Stimulated activated naive CD4-positive, alpha-beta T cell treated with Interleukin-2 at 50 U/mL for 16 hours (primary cell): ENCODE data around the gene SPON2.
"Not testable (repeated sequence)": the region's sequence is repeated elsewhere in the genome, so short reads cannot be mapped to it uniquely, and the experiment has no call there.

ENCODE experiments used
- DNase-seq: peaks from one replicate; lab custom pipeline; 2025; lab: John Stamatoyannopoulos, UW

SPON2 gene

DNA sequence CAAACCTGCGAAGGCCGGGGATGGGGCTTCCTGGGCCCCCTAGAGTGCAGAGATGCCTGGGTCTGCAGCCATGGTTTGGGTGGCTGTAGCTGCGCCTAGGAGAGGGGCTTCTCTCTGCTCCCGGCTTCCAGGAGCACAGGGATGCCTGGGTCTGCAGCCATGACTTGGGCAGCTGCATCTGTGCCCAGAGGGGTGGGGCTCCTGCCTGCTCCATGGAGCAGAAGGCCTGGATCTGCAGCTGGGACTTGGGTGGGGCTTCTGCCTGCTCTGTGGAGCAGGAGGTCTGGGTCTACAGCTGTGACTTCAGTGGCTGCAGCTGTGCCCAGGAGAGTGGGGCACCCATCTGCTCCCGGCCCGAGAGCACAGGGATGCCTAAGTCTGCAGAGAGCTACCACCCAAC lies 20.8 kb downstream of the SPON2 start:
- DNase-seq, result no peak

DNA sequence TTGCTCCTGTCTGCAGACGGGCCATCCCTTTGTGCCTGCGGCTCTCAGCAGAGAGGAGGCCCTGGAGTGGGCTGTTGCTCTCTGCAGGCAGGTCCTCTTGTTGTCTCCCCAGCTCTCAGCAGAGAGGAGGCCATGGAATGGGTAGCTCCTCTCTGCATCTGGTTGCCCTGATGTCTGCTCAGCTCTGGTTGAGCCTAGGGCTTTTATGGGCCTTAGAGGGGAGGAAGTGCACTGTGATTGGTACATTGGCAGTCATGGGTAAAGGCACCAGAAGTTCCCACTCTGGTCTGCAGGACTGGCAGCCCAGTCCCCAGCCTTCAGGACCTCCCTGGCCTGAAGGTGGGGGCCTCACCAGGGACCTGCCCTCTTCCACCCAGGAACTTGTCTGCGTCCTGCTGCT lies 21.5 kb downstream of the SPON2 start:
- no peak for DNase-seq

DNA sequence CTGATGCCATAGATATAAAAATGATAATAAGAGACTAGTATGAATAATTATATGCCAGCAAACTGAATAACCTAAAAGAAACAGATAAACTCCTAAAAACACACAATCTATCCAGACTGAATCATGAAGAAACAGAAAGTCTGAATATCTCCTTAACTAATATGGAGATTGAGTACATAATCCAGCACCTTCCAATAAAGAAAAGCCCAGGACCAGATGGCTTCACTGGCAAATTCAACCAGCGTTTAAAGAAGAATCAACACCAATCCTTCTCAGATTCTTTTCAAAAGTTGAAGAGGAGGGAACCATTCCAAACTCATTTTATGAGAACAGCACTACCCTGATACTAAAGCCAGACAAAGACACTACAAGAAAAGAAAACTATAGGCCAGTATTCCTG lies 32.5 kb downstream of the SPON2 start:
- no peak for DNase-seq

DNA sequence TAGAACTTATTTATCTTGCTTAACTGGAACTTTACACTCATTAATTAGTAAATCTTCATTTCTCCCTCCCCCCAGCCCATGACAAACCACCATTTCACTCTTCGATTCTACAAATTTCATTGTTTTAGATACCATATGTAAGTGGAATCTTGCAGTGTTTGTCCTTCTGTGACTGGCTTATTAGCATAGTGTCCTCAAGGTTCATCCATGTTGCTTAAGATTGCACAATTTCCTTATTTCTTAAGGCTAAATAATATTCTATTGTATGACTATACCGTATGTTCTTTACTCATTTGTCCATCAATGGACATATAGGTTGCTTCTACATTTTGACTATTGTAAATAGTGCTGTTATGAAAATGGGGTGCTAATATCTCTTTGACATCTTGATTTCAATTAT lies 34.5 kb downstream of the SPON2 start:
- DNase-seq, result no peak

DNA sequence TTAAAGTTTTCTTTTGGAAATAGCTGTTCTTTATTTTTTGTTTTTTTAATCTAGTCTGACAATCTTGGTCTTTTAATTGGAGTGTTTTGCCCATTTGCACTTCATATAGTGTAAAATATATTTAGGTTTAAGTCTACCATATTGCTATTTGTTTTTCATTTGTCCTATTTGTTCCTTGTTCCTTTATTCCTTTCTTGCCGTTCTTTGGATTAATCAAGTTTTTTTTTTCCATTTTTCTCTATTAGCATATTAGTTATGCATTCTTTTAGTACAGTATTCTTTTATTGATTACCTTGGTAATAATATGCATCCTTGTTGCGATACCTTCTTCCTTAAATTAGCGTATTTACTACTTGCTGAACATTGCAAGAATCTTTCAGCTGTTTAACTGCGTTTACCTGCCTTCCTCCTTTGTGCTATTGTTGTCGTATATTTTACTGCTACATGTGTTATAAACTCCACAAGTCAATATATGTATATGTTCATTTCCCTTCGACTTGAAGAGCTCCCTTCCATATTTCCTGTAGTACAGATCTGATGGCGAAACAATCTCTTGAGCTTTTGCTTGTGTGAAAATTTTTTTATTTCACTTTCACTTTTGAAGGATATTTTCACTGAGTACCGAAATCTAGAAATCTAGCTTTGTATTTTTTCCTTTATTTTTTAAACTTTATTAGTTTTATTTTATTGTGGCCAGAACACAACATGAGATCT lies 35.2 kb downstream of the SPON2 start:
- no peak for DNase-seq

DNA sequence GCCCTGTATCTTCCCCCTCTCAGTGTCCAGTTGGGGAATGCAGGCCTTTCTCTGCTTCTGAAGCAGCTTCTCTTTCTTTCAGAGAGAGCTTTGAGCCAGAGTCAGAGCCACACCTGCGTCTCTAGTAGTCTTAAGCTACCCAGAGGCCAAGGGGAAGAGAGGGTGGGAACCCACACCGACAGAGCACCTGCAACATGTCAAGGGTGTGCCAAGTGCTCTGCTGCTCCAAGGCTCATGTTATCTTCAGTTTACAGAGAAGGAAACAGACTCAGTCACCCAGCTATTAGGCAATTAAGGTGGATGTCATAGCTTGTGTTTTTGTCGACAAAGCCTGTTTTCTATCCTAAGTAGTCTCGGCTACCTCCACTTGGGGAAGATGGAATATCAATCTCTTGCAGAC lies 36.3 kb downstream of the SPON2 start:
- DNase-seq, result no peak

DNA sequence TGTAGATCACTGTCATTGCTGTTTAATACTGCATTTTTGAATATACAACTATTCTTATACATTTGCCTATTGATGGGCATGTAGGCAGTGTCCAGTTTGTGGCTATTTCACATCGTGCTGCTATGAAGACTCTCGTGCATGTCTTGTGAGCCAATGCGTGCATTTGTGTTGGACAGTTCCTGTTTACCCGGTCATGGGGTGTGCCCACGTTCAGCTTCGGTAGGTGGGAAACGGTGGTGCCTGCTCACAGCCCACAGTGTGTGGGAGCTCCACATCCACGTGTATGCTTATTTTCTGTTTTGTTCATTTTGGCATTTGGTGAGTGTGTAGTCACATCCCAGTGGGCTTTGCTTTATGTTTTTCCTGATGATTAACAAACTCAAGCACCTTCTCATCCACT lies 39.4 kb downstream of the SPON2 start:
- DNase-seq, result no peak

DNA sequence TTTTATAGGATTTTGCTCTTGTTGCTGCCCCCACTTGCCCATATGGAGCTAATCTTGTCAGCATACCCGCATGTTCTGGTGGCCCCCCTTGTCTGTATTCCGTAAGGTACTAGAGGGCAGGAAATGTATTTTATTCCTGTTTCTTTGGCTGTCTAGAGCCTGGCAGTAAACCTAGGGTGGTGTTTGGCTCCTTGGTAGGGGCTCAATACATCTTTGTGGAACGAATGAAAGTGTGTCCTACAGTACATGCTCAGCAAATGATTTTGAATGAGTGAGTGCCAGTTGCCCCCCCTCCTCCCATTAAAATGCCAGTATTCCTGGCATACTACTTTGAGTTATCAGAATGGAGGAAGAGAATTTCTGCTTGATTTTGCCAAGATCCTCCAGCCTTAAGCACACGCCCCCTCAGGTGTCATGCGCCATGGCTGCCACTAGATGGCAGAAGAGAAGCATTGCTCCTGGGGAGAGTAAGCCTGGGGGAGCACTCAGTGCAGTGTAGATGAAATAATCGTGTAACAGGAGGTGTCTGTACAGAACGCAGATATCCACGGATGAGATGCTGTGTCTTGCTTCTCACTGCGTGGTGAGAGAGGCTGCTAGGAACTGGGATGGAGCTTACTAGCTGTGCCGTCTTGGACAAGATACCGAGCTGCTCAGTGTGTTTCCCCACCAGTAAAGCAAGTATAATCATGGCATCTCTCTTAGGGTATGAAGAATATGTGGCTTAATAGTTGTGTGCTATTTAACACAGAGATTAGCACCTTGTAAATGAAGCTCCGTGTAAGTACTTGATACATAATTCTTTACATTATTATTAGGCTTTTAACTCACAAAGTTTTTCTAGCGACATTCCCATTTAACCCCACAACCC lies 41.8 kb downstream of the SPON2 start:
- peak; percentile 54 for DNase-seq

DNA sequence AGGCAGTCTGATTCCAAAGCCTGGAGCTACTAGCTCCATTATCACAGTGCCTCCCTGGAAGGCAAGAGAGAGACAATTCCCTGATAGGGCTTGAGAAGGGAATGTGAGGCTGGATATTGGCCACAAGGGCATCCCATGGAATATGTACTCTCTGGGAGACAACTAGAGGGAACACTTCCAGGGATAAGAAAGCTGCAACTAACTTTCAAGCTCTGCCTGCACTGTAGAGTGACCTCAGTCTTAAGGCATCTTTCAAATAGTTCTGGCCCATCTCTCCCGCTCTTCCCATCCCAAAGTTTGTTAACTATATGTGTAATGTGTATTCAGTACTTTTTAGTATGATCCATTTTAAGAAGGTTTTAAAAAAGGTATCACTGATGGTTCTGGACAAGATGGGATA lies 45.9 kb downstream of the SPON2 start:
- no peak for DNase-seq

DNA sequence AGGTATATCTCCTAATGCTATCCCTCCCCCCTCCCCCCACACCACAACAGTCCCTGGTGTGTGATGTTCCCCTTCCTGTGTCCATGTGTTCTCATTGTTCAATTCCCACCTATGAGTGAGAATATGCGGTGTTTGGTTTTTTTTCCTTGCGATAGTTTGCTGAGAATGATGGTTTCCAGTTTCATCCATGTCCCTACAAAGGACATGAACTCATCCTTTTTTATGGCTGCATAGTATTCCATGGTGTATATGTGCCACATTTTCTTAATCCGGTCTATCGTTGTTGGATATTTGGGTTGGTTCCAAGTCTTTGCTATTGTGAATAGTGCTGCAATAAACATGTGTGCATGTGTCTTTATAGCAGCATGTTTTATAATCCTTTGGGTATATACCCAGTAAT lies 46.9 kb downstream of the SPON2 start:
- not testable (repeated sequence) for DNase-seq

DNA sequence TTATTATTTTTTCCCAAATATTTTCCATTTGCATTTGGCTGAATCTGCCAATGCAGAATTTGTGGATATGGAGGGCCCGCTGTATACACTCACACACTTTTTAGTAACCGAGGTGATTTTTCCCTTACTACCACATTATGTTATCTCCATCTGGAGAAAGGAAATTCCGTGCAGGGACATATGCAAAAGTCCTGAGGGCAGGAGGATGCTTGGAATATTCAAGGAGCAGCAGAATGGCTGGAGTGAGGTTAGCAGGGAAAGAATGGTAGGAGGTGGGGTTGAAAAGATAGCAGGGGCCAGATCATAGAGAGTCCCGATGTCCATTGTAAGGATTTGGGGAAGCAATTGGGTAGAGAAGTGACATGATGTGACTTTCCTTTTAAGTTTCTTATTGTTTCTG lies 47.6 kb downstream of the SPON2 start:
- no peak for DNase-seq

DNA sequence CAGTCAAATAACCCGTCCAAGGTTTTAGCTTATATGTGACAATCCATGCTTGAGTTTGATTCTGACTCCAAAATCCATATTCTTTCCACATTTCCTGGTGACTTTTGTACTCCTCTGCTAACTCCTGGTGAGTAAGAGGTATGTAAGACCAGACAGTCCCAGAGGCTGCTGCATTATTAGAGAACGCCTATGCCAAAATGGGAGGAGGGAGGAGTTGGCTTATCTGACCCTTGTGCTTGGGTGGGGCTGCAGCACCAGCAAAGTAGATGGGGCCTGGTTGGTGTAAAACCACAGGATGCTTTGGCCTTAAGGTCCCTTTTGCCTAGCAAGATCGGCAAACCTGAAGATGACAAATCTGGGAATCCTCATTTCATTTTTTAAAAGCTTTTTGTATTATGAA lies 49.9 kb downstream of the SPON2 start:
- no peak for DNase-seq
